Endothelial cell (in vitro differentiated cells): ENCODE results near the gene TEPSIN. TPM values are rescaled to one million over a fixed set of nuclear protein-coding genes. Genes with fewer than 3 reads are reported as not detected.

Experiments used
- DNase-seq: peaks from one replicate; pipeline ENCODE4 v3.0.0; 2021; ENCODE audit warnings: low spot score
- H3K27ac Mint-ChIP-seq: one replicate; pipeline ENCODE4 v1.8.0; 2021; ENCODE audit warnings: mixed read lengths, inconsistent platforms; ENCODE audit not compliant: unreplicated experiment
- H3K27me3 Mint-ChIP-seq: one replicate; pipeline ENCODE4 v1.8.0; 2021; ENCODE audit warnings: mild to moderate bottlenecking, moderate library complexity, mixed read lengths, inconsistent platforms; ENCODE audit not compliant: unreplicated experiment
- H3K36me3 Mint-ChIP-seq: one replicate; pipeline ENCODE4 v1.8.0; 2021; ENCODE audit warnings: mild to moderate bottlenecking, low read depth, mixed read lengths, inconsistent platforms; ENCODE audit not compliant: unreplicated experiment
- H3K4me1 Mint-ChIP-seq: one replicate; pipeline ENCODE4 v1.8.0; 2021; ENCODE audit warnings: mild to moderate bottlenecking, mixed read lengths, inconsistent platforms; ENCODE audit not compliant: unreplicated experiment
- H3K4me3 Mint-ChIP-seq: one replicate; pipeline ENCODE4 v1.8.0; 2021; ENCODE audit warnings: mild to moderate bottlenecking, mixed read lengths, inconsistent platforms; ENCODE audit not compliant: unreplicated experiment
- H3K9me3 Mint-ChIP-seq: one replicate; pipeline ENCODE4 v1.8.0; 2021; ENCODE audit warnings: mixed read lengths, inconsistent platforms; ENCODE audit not compliant: unreplicated experiment
- total RNA-seq: library from RNA; stranded (reverse); fragmentation: NEBNext Ultra II Directional; extraction: Animal tissue kit (Norgen Biotek cat#: 25700); gene quantifications from one replicate; pipeline ENCODE4 v1.2.1, GENCODE V29; 2021; ENCODE audit not compliant: unreplicated experiment
- TF ChIP-seq, protein P1 (sequence below): fragments of 200-600 bp; sonication (generic); IDR thresholded peaks from one replicate; pipeline ENCODE4 v1.5.0; 2021; ENCODE audit warnings: antibody characterized with exemption; ENCODE audit not compliant: unreplicated experiment

The TEPSIN gene
- total RNA-seq, 1 donor from 2014 or later, result 43.8 TPM

DNA sequence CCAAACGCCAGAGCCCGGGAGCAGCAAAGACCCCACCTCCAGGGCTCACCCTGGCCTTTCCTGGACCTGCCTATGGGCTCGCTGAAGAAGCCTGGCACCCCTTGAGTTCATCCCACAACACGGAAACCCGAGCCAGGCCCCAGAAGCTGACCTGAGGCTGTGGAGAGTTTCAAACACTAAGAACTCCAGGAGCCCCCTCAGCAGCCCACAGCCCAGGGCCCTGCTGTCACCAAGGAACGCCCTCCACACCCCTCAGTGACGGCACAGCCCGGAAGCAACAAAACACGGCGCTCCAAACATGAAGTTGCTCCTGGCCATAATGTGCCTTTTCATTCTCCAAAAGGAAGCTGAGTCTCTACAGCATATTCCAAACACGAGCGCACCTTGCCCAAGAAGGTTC lies 47.0 kb upstream of the TEPSIN start:
- Mint-ChIP-seq H3K27me3 (peaks cover 6% of the 10 kb centered on the region), H3K36me3 (peaks cover 2% of the 10 kb centered on the region), H3K9me3 (no peaks in the 10 kb centered on the region), H3K27ac (peak overlapping the region; percentile 96), H3K4me3 (peak overlapping the region; percentile 31), H3K4me1 (peaks cover 41% of the 10 kb centered on the region)
- no peak for DNase-seq
- TF ChIP-seq, protein P1, sequence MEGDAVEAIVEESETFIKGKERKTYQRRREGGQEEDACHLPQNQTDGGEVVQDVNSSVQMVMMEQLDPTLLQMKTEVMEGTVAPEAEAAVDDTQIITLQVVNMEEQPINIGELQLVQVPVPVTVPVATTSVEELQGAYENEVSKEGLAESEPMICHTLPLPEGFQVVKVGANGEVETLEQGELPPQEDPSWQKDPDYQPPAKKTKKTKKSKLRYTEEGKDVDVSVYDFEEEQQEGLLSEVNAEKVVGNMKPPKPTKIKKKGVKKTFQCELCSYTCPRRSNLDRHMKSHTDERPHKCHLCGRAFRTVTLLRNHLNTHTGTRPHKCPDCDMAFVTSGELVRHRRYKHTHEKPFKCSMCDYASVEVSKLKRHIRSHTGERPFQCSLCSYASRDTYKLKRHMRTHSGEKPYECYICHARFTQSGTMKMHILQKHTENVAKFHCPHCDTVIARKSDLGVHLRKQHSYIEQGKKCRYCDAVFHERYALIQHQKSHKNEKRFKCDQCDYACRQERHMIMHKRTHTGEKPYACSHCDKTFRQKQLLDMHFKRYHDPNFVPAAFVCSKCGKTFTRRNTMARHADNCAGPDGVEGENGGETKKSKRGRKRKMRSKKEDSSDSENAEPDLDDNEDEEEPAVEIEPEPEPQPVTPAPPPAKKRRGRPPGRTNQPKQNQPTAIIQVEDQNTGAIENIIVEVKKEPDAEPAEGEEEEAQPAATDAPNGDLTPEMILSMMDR, result no peak

DNA sequence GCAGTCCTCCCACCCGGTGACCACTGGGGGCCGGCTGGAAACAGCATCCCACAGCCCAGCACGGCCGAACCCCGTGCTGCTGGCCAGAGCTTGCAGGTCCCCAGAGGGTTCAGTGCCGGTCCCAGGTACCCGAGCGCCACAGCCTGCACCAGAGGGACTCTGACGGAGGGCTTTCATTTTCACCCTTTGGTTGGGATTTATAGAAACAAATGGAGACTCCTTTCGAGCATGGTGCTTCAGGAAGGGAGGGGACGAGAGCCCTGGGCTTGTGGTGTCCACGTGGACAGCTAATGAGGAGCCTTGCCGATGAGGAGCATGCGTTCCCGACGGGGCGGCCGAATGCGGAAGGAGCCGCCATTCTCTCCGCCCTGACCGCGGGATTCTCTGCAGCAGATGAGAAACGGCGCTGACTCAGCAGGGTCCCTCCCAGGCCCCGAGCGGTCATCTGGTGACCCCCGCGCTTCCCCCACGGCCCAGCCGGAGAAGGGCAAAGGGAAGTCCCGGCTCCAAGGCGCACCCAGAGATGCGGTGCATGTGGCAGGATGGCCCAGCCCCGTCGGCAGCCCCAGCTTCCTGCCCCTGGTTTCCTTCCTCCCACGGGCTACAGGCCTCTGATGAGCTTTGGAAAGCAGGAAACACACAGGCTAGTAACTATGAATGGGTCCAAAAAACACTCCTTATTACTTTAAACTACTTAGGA lies 46.5 kb upstream of the TEPSIN start:
- DNase-seq, result peak; percentile 71
- Mint-ChIP-seq H3K4me1 (peaks cover 41% of the 10 kb centered on the region), H3K27me3 (peaks cover 6% of the 10 kb centered on the region), H3K9me3 (no peaks in the 10 kb centered on the region), H3K4me3 (no peak overlapping the region), H3K36me3 (peaks cover 1% of the 10 kb centered on the region), H3K27ac (peak overlapping the region; percentile 96)
- TF ChIP-seq, protein P1, result no peak

DNA sequence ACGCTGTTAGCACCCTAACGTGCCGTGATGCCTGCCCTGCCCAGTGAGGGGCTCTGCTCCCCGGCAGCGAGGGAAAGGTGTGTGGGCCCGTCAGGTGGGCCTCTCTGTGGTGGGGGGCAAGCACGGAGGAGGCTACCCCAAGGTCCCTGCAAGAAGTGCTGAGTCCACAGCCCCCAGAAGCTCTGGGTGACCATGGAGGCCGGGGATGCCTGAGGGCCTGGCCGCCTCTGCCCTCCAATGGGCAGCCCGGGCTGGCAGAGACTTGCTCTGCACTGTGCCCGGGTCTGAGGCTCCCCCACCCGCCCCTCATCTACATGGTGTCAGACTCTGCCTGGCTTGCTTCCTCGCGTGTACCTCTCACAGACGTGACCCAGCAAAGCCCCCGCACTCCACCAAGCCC lies 44.0 kb upstream of the TEPSIN start:
- no peak overlapping the region for H3K4me3 Mint-ChIP-seq
- no peaks in the 10 kb centered on the region for H3K9me3 Mint-ChIP-seq
- no peak for DNase-seq
- peaks cover 34% of the 10 kb centered on the region for H3K4me1 Mint-ChIP-seq
- peaks cover 7% of the 10 kb centered on the region for H3K36me3 Mint-ChIP-seq
- TF ChIP-seq, protein P1, result no peak
- H3K27me3 Mint-ChIP-seq, result peaks cover 4% of the 10 kb centered on the region
- no peak overlapping the region for H3K27ac Mint-ChIP-seq

DNA sequence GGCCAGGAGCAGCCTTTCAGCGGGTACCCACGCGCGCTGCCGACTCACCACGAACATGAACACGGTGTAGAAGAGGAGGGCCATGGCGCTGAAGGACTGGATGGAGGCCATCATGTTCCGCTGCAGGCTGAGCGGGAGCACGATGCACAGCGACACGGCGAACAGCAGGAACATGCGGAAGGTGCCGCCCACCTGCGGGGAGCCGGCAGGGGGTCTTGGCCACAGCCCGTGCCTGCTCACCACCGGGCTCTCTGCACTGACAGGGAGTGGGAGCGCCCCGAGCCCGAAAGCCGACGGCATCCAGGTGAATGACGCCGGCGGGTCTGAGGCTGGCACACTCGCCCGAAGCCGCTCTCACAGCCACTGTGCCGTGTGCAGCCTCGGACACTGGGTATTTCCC lies 43.3 kb upstream of the TEPSIN start:
- peaks cover 7% of the 10 kb centered on the region for H3K36me3 Mint-ChIP-seq
- no peak overlapping the region for H3K4me3 Mint-ChIP-seq
- H3K9me3 Mint-ChIP-seq, result no peaks in the 10 kb centered on the region
- peaks cover 27% of the 10 kb centered on the region for H3K4me1 Mint-ChIP-seq
- H3K27me3 Mint-ChIP-seq, result peaks cover 2% of the 10 kb centered on the region
- TF ChIP-seq, protein P1, result no peak
- no peak overlapping the region for H3K27ac Mint-ChIP-seq
- DNase-seq, result no peak

DNA sequence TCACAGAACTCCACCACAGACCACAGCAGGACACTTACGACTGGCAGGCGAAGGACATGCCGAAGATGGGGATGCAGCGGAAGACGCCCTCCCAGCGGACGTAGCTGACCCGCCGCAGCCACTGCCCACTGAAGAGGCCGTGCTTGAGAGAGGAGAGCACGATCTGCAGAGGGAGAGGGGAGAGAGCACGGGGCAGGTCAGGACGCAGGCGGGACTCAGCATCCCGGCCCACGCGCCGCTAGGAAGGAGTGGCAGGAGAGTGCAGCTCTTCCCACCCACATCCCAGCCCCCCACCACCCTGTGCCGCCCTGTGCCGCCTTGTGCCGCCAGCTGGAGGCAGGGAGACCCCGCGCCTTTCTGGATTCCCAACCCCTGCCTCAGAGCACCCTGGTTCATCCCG lies 41.7 kb upstream of the TEPSIN start:
- Mint-ChIP-seq H3K4me1 (peaks cover 12% of the 10 kb centered on the region), H3K27ac (no peak overlapping the region), H3K4me3 (peak overlapping the region; percentile 8), H3K36me3 (peaks cover 15% of the 10 kb centered on the region), H3K9me3 (no peaks in the 10 kb centered on the region), H3K27me3 (no peaks in the 10 kb centered on the region)
- TF ChIP-seq, protein P1, result no peak
- no peak for DNase-seq
